Measurements from ENCODE around the gene UBAP2L.

Gene UBAP2L, protein sequence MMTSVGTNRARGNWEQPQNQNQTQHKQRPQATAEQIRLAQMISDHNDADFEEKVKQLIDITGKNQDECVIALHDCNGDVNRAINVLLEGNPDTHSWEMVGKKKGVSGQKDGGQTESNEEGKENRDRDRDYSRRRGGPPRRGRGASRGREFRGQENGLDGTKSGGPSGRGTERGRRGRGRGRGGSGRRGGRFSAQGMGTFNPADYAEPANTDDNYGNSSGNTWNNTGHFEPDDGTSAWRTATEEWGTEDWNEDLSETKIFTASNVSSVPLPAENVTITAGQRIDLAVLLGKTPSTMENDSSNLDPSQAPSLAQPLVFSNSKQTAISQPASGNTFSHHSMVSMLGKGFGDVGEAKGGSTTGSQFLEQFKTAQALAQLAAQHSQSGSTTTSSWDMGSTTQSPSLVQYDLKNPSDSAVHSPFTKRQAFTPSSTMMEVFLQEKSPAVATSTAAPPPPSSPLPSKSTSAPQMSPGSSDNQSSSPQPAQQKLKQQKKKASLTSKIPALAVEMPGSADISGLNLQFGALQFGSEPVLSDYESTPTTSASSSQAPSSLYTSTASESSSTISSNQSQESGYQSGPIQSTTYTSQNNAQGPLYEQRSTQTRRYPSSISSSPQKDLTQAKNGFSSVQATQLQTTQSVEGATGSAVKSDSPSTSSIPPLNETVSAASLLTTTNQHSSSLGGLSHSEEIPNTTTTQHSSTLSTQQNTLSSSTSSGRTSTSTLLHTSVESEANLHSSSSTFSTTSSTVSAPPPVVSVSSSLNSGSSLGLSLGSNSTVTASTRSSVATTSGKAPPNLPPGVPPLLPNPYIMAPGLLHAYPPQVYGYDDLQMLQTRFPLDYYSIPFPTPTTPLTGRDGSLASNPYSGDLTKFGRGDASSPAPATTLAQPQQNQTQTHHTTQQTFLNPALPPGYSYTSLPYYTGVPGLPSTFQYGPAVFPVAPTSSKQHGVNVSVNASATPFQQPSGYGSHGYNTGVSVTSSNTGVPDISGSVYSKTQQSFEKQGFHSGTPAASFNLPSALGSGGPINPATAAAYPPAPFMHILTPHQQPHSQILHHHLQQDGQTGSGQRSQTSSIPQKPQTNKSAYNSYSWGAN

DNA sequence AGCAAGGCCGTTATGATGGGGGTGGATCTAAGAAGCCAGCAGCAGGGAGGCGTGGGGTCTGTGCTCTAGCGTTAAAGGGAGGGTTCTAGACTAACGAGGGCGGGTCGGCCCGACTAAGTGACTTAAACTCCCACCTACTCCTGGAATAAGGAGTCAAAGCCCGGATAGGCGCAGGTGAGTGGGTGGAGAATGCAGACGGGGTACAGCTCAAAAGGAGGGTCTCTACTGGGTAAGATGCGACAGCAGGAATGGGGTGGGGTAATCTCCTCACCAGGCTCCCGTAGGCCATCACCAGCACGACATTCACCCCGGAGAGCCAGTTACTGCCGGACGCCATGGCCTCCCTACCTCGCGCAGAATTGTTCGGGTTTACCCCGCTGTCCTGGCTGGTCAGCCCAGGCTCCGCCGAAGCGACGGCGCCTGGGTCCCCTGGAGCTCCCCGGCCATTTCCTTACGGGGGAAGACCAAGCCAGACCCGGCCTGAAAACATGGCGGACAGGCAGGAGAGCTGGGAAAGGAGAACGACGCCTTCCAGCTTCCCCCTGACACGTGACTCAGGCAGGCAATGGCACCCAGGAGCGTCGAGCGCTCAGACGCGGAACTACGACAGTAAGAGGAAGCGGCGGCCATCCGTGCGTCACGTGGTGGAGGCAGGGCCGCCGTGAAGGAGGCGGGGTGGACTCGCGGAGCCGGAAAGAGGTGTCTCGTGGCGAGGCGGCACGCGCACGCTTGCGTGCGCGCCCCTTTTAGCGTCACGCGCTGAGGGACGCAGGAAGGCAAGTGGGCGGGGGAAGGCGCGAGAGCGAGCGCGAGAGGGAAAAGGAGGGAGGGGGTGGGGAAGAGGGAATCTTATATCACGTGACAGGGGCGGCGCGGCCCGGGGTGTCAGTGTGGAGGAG, at the start of gene UBAP2L:
Gene UBAP2L, plus strand, starts transcription at position 885 of the 899 bp plus-strand sequence. CDS start 4,169 bp downstream, outside the sequence.
- peak; percentile 100 for DNase-seq

DNA sequence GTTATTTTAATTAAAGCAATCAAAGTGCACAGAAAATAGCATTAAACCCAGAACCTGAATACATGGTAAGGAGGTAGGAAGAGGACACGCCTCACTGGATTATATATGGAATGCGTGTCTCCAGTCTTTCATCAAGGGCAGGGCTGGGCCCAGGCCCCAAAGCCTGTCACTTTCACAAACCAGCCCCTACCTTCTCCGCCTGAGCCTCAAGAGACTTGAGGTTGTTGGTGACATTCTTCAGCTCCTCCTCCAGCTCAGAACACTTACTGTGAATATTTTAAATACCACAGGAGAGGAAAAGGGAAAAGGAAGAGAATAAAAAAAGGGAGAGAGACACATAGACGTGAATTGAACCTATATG, 49.6 kb upstream of the UBAP2L start:
- DNase-seq: no peak

DNA sequence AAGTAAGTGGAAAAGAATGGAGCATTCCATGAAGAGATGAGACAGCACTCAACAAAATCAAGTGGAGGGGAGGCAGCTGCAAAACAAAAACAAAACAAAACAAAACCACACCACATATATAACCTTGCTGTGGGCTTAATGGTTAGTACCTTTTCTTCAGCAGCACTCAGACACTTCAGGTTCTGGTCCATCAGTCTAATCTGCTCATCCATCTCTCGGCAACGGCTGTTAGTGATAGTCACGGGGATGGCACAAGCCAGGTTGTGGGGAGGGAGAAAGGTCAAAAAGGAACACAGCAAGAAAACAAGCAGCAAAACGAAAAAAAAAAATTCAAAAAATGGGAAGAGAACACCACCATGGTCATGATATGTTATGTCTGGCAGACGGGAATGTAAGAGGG, 48.9 kb upstream of the UBAP2L start:
- no peak for DNase-seq

DNA sequence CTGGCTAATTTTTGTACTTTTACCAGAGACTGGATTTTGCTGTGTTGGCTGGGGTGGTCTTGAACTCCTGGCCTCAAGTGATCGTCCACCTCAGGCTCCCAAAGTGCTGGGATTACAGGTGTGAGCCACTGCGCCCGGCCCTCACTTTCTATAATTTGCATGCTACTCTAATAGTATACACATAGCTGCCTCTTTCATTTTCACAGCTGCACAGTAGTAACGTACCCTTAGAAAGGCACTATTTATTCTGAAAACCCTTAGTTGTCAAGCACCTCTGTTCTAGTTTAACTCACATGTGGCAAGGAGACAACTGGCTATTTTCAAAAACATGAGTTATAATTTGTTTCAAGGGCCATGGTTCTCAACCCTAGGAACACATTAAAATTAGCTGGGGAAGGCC, 46.1 kb upstream of the UBAP2L start:
- DNase-seq: no peak

DNA sequence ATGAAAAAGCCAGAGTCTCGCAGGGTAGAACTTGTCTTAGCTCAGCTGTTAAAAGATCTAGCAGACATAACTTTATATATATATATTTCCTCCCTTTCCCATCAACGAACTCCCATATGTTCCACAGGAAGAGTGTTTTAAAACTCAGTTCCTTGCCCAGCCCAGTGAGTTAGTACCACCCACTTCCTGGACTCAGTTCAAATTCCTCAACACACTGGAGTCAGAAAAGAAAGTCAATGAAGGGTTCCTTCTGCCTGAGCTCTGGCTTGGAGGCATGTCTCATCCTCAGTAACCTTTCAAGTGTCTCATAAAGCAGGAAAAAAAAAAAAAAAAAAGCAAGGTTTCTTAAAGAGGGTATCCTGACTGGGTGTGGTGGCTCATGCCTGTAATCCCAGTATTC, 44.4 kb upstream of the UBAP2L start:
- DNase-seq: no peak

DNA sequence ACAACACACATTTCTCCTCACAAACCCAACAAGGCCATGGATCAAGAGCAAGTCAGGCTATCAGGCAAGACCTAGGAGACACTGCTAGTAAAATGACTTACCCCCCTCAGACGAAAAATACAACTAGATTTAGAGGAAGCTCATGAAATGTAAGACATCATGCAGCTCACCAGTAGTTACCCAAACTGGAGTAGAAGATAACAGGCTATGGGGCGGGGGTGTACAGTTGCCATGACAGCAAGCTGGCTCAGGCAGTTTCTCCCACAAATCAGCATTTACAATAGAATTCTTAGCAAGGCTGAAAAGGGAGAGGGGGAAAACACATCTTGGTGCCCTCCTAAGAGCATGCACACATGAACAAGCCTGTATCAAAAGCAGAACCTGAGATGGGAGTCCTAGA, 42.7 kb upstream of the UBAP2L start:
- no peak for DNase-seq

DNA sequence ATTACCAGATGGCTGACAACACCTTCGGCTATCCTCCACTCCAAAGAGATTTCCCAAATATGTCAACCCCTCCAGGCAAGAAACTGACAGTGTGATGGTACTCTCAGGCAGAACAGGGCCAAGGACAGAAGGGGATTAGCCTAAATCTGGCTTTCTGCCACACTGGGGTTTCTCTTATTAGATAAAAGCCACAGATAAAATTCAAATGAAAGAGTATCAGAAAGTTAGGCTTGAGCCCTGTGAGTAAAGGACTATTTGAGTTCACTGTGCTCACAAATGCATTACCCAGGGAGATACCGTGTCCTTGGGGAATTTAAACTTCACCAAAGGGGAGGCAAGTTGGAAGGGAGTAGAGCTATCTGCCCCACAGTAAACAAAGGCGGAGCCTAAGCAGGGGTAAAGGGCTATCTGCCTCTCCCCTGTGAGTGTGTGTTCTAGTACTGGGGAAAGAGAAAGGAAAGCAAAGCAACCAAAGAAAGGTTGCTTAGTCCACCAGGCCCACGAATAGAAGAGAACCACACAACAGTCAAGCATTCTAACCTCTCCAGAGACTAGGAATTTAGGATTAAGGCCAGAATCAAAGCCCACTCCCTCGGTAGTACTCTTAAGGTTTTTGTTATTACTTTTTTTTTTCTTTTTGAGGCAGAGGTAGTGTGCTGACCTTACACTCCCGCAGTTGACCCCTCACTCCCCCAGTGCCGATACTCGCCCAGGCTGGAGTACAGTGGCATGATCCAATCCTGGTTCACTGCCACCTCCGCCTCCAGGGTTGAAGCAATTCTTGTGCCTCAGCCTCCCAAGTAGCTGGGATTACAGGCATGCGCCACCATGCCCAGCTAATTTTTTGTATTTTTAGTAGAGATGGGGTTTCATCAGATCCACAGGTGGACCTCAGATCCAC, 41.6 kb upstream of the UBAP2L start:
- DNase-seq: no peak

DNA sequence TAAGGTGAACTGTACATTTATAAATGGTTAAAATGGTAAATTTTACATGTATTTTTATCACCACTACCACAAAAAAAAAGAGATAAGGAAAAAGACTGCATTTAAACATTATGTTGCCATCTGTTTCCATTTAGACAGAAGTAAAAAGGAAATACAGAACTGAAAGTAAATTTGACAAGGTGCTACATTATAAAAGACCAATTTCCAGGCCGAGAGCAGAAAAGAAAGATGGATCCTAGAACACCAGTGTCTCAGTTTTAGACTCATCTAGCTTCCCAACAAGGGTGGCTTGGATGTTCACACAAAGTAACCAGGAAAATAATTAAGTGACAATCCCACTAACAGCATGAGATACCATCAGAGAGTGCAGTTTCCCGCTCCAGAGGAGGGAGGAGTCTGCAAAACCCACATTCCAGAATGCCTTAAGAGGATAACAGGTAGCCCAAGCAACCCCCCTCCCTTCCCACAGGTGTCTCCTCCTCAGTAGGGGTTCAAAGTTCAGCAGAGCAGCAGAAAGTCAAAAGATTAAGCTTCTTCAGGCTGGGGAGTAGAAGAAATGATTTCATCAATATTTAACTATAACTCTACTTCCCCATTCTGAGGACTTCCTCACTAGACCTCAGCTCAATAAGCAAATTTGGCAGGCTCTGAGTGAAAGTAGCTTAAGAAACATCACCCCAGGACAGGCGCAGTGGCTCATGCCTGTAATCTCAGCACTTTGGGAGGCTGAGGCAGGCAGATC, 40.6 kb upstream of the UBAP2L start:
- no peak for DNase-seq

DNA sequence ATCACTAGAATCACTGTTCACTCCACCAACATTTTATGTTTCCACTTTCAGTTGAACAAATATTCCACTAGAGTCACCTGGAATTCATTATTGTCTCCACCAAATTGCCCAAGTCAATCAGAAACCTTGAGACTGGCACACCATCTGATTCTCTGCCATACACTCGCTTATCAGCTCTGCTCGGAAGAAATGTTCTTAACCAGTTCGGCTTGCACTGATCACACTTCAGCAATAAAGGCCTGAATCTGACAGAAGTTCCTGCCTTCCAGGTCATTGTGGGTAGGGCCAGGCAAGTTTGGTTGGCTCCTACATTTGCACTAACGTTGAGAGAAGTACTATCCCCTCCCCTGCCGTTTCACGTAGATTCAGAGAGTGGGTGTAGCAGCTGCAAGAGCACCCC, 38.8 kb upstream of the UBAP2L start:
- no peak for DNase-seq

DNA sequence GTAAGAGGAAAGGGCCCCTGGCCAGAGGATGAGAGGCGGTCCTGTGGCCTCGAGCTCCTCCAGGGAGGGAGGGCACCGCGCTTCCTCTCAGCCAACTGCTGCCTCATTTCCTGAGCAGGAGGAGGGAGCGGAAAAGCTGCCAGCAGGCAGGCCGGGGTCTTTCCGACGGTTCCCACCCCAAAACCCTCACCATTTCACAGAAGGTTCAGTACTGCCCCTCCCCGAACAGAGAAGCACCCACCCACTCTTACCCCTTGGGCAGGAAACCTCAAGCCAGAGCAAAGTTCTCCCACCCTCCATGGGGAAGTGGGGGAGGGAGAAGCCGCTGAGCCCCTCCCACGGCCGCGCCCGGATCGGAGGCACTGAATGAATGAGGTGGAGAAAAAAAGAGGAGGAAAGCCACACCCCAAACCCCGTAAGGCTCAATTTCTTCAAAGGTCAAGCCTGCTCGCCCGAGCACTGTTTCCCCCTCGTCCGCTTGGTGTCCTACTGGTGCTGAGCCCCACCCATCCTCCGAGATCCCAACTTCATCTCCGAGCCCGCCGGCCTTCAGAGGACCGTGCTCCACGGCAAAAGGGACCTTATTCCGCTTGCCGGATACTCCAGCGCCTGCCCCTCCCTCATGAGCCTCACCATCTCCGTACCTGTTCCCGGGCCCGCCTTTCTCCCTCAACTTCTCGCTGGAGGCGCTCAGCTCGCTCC, 38.3 kb upstream of the UBAP2L start:
- DNase-seq: peak; percentile 74

DNA sequence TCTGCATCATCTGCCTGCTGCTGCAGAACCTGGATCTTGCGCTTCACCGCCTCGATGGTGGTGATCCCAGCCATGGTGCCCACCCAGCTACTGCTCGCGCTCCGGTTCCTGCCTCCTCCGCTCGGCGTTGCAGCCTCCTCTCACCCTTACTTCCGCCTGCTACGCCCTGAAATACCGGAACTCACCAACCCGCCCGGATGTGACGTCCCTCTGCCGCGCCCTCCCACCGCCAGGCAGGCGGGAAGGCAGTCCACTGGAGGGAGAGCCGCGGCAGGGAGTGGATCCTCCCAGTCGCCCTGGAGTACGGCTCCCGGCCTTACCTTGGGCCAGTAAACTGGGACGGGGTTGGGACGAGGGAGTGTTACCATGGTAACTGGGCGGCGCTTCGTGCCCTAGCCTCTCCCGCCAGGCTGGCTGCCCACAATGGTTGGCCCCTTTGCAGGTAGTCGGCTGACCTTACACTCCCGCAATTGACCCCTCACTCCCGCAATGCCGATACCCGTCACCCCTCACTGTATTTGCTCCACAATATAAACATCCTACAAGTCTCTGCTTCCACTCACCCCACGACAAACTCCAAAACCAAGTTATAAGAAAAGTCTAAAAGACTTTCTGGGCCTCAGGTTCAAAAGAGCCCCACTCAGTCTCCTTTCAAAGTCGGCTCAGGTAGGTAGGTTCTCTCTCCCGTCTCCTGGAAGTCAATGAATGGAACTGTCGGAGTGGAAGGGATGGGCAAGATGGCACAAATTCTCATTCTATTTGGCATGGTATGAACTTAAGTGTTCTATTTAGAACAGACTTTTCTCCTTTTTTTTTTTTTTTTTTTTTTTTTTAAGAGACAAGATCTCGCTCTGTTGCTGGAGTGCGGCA, 37.5 kb upstream of the UBAP2L start:
- peak; percentile 100 for DNase-seq

DNA sequence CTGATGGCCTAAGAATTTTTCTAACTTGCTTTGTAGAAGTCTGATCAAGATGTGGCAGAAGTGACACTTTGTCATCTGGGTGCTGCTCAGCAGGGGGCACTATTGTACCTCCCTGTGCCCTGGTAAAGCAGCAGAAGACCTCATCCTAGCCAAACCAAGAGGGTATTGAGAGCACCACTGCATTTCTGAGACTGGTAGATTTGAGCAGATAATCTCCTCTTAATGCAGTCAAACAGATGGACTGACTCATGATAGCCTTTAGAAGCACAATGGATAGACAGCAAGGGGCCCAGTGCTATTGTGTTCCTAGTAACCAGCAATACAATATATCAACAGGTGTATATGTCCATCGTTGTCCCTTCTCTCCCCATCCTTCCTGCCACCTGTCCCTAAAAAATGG, 34.6 kb upstream of the UBAP2L start:
- peak; percentile 90 for DNase-seq

DNA sequence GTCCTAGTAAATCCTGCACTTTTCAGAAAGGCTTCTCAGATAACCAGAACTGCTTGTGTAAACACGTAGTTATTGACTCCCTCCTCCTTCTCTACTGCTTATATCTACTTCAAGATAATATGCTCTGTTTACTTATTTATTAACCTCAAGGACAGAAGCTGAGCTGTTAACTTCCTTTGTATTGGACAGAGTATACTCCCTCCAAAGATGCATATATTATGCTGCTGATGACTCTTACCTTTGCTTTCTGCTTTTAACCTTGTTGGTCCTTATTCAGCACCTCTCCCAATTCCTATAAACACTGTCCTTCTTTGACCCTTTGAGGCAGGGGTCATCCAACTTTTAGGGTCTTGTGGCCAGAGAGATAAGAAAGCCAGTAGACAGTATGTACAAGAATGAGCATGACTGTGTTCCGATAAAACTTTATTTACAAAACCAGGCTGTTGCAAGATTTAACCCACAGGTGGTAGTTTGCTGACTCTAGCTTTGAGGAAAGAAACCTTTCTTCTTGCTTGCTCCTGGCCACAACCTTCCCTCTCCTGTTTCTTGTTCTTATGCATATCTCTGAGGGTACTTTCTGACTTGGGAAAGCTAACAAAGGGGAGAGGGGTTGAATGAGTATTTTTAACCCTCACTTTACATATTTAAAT, 33.8 kb upstream of the UBAP2L start:
- peak; percentile 45 for DNase-seq

DNA sequence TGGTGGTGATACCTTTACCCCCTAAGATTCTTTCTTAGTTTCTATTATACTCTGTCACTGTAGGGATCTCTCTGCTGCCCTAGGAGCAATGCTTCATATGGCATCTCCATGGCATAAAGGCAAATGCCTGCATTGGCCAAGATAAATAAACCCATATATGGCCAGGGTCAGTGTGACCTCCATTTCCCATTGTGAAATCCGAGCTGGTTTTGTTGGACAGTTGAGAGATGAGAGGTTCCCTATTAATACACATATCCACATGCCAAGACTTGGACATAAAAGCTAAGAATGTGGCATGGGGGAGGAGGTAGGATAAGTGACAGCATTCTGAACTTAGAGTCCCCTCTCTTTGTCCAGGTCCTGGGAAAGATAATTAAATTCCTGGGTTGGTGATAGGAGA, 30.2 kb upstream of the UBAP2L start:
- no peak for DNase-seq

DNA sequence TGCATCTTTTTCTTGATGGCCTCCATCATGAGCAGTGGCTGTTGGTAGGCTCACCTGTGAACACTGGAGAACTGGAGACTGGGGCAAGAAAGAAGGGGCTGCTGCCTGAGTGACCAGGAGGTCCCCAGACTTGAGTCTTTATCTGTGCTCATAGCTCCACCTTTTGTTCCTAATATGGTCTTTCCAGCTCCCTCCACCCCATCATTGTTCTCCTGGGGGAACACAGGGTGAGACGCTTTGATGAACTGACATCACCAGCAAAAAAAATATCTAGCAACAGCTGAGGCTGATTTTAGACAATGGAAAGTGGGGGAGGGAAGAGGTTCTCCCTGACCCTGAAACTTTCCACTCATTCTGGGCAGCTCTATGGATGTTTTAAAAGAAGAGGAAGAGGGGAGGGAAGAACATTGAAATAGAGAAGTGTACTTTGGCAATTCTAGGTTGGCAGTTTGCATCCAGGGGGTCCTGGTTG, 28.7 kb upstream of the UBAP2L start, which contains the start of gene TPM3:
Gene TPM3, minus strand, starts transcription at position 111 of the 472 bp plus-strand sequence. Its CDS starts 82 bp downstream, at position 29.
- no peak for DNase-seq

DNA sequence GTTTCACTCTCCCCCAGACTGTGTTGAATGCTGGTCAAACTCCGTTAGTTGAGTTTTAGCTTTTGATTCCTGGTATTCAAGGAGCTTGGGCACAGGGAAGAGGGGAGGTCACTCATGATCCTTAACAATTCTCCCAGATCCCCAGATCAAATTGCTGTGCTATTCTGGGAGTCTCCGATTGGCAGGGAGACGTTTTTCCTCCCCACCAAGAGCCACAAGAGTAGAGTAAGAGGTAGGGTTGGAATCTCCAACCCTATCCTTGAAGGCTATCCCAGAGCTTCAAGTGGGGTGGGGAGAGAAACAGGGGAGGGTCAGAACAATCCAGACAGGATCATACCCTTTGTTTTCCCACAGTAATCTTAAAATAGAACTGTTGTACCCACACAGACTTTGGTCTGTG, 28.3 kb upstream of the UBAP2L start:
- DNase-seq: no peak

DNA sequence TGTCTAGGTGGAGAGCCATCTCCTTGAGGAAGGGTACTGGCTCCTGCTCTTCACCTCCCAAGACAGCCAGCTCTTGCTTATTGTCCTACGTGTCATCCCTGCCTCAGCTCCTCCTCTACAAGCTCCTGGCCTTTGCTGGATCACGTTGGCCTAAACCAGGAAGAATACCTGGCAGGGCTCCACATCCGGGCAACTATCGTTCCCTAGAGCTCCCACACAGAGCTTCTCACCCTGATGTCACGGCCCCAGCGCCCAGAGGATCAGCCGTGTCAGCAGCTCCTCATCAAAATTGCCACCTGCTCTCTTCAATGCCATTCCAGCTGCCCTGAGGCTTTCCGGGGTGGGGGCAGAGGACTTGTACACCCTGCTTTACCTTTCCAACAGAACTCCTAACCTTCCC, 26.9 kb upstream of the UBAP2L start:
- DNase-seq: peak; percentile 21
